ENCODE measurements around the gene UNC5C. TPM values are rescaled to one million over a fixed set of nuclear protein-coding genes. Genes with fewer than 3 reads are reported as not detected.

UNC5C gene
- polyA plus RNA-seq, 1 of the 3 experiments (the other 2 are of a cell fraction), result 3.3 TPM

GRCh38 chr4:95124906-95125504 is 423.8 kb downstream of the UNC5C start:
- Histone ChIP-seq H3K9me3 (no peaks in the 10 kb centered on the region), H4K20me1 (ENCODE audit: insufficient read depth) (no peaks in the 10 kb centered on the region), H3K36me3 (replicated peaks in 1 of 2; ENCODE audit: control insufficient read depth in 1 of 2, insufficient read depth in 2 of 2, low read length in 1 of 2) (no peaks in the 10 kb centered on the region), H3K27me3 (ENCODE audit: insufficient read depth) (no peaks in the 10 kb centered on the region), H3K9ac (no peak overlapping the region), H3K9me2 (no peaks in the 10 kb centered on the region), H3K4me2 (no peak overlapping the region), H3K4me3 (ENCODE audit: low read depth in 2 of 2, low read length in 1 of 2) (no peak overlapping the region), H3F3A (replicated peaks; ENCODE audit: insufficient read depth) (peaks cover 11% of the 10 kb centered on the region), H3K79me2 (ENCODE audit: insufficient read depth) (no peaks in the 10 kb centered on the region), H3K27ac (ENCODE audit: low read depth in 2 of 2, low read length in 1 of 2) (peak overlapping the region in 1 of 2 experiments; percentile 53; a peak in 2 of 4 replicates), H2AFZ (ENCODE audit: low read depth) (no peak overlapping the region), H3K4me1 (ENCODE audit: control insufficient read depth in 1 of 2, insufficient read depth in 2 of 2, low read depth in 1 of 2, low read length in 1 of 2) (peaks cover 0 to 9% of the 10 kb centered on the region in 2 experiments; a peak in 2 of 4 replicates)
- WGBS (ENCODE audit: low lambda C conversion rate), result 46% methylated on average over 4 of the region's 4 CpGs
- peak; percentile 36 for DNase-seq
- ChIA-PET CTCF (interaction anchor here (0.6 to 3.6 kb wide), 21 partner anchors 11 to 718 kb away, joined by 3 to 28 read pairs (median 4); no protein-coding TSS in a partner anchor), POLR2A (interaction anchor here (0.9 kb wide), 2 partner anchors 367 to 368 kb away, joined by 3 to 4 read pairs; partner anchors contain the start of gene BMPR1B)
- TF ChIP-seq SMC3 (IDR thresholded peaks at IDR 0.05; ENCODE audit: low read depth, low read length) (peak; percentile 67), IRF3 (IDR thresholded peaks at IDR 0.05; ENCODE audit: low read depth, low read length) (no peak), RAD21 (IDR thresholded peaks at IDR 0.05; ENCODE audit: low read length) (peak; percentile 78), CTCF (IDR thresholded peaks at IDR 0.05) (peak; percentile 74), SIN3A (IDR thresholded peaks at IDR 0.05; ENCODE audit: borderline replicate concordance, low read depth, low read length) (no peak), GATA2 (CRISPR knock-in tag; IDR thresholded peaks at IDR 0.05) (0 out of 2 replicates have a peak, but pooled peaks have one; percentile 37), EP300 (IDR thresholded peaks at IDR 0.05; ENCODE audit: borderline replicate concordance in 1 of 2, low read depth in 1 of 2, low read length in 1 of 2) (peak in 1 of 2 experiments; percentile 30; a peak in 1 of 4 replicates)

- H3F3A ChIP-seq (replicated peaks; ENCODE audit: insufficient read depth), result peaks cover 2% of the 10 kb centered on the region
- no peak overlapping the region for H3K4me3 ChIP-seq (ENCODE audit: low read depth in 2 of 2, low read length in 1 of 2)
- POLR2A ChIA-PET, result no interaction called here
- H3K9me3 ChIP-seq, result no peaks in the 10 kb centered on the region
- CTCF ChIA-PET, result no interaction called here
- H2AFZ ChIP-seq (ENCODE audit: low read depth), result no peak overlapping the region
- no peaks in the 10 kb centered on the region for H4K20me1 ChIP-seq (ENCODE audit: insufficient read depth)
- H3K4me1 ChIP-seq (ENCODE audit: control insufficient read depth in 1 of 2, insufficient read depth in 2 of 2, low read depth in 1 of 2, low read length in 1 of 2), result peaks cover 0 to 20% of the 10 kb centered on the region in 2 experiments; a peak in 2 of 4 replicates
- WGBS (ENCODE audit: low lambda C conversion rate), result 91% methylated on average over 9 of the region's 9 CpGs
- H3K27me3 ChIP-seq (ENCODE audit: insufficient read depth), result no peaks in the 10 kb centered on the region
- no peak overlapping the region for H3K27ac ChIP-seq (ENCODE audit: low read depth in 2 of 2, low read length in 1 of 2)
- H3K79me2 ChIP-seq (ENCODE audit: insufficient read depth), result no peaks in the 10 kb centered on the region
- no peaks in the 10 kb centered on the region for H3K36me3 ChIP-seq (replicated peaks in 1 of 2; ENCODE audit: control insufficient read depth in 1 of 2, insufficient read depth in 2 of 2, low read length in 1 of 2)
- no peak overlapping the region for H3K4me2 ChIP-seq
- no peak overlapping the region for H3K9ac ChIP-seq
- no peak for TF ChIP-seq ELF1 (IDR thresholded peaks at IDR 0.05)
- TF ChIP-seq GABPA (IDR thresholded peaks at IDR 0.05; ENCODE audit: low read depth), result no peak
- no peak for TF ChIP-seq CHD2 (IDR thresholded peaks at IDR 0.05; ENCODE audit: low read length, partially characterized antibody)
- no peak for TF ChIP-seq NRF1 (IDR thresholded peaks at IDR 0.05; ENCODE audit: low read depth, low read length)
- no peak for TF ChIP-seq IRF3 (IDR thresholded peaks at IDR 0.05; ENCODE audit: low read depth, low read length)
- TF ChIP-seq SMC3 (IDR thresholded peaks at IDR 0.05; ENCODE audit: low read depth, low read length), result no peak
- TF ChIP-seq CTCF (IDR thresholded peaks at IDR 0.05), result no peak
- TF ChIP-seq MAX (IDR thresholded peaks at IDR 0.05; ENCODE audit: low read depth), result no peak
- no peak for TF ChIP-seq REST (IDR thresholded peaks at IDR 0.05; ENCODE audit: low read depth, low read length)
- TF ChIP-seq RAD21 (IDR thresholded peaks at IDR 0.05; ENCODE audit: low read length), result no peak
- TF ChIP-seq FOXM1 (IDR thresholded peaks at IDR 0.05; ENCODE audit: low read depth), result no peak
- TF ChIP-seq TCF12 (IDR thresholded peaks at IDR 0.05), result no peak
- no peaks in the 10 kb centered on the region for H3K9me2 ChIP-seq
- DNase-seq, result no peak
These were observed 426.8 kb downstream of the UNC5C start for GRCh38 chr4:95122001-95122400.
